Panc1 (cell line): ENCODE results near the gene CLPTM1L. TPM values are rescaled to one million over a fixed set of nuclear protein-coding genes. Genes with fewer than 3 reads are reported as not detected.

Source experiments
- ATAC-seq: fragments of 200-7000 bp; cut with Tn5 transposase; 2 replicates; pipeline ENCODE4 v1.9.1; 2020; ENCODE audit warnings: mild to moderate bottlenecking, moderate library complexity
- BruUV-seq: library from RNA; stranded (reverse); fragments of 400-500 nt; replicated peaks from 2 replicates; lab custom pipeline; 2021; lab: Mats Ljungman, UMichigan
- CTCF ChIA-PET: fragments of 300-600 bp; sonication (Branson Sonifier 250); formaldehyde crosslinking; loops from one replicate; lab custom pipeline; 2022; ENCODE audit warnings: antibody characterized with exemption; lab: Charles Lee
- POLR2A ChIA-PET: fragments of 300-600 bp; sonication (Branson Sonifier 250); formaldehyde crosslinking; loops from one replicate; lab custom pipeline; 2022; ENCODE audit warnings: antibody characterized with exemption; lab: Charles Lee
- DNase-seq: peaks from one replicate; pipeline ENCODE4 v3.0.0-alpha.2; 2010; ENCODE audit warnings: low read depth, low spot score
- H3K27ac ChIP-seq: 2 replicates; pipeline ENCODE4 v1.5.1; 2011; ENCODE audit warnings: mild to moderate bottlenecking, low read length, inconsistent platforms
- H3K27me3 ChIP-seq: fragments of 200-500 bp; sonication (Bioruptor generic); 2 replicates; pipeline ENCODE4 v1.6.0; 2014; ENCODE audit warnings: low read length, inconsistent platforms; ENCODE audit not compliant: control insufficient read depth, insufficient read depth
- H3K36me3 ChIP-seq: fragments of 200-500 bp; sonication (Bioruptor generic); 2 replicates; pipeline ENCODE4 v1.5.1; 2014; ENCODE audit warnings: inconsistent platforms, mild to moderate bottlenecking, low read length, moderate library complexity; ENCODE audit not compliant: control insufficient read depth, insufficient read depth
- H3K4me1 ChIP-seq: 2 replicates; pipeline ENCODE4 v1.5.1; 2011; ENCODE audit warnings: inconsistent platforms, mild to moderate bottlenecking, low read length, moderate library complexity; ENCODE audit not compliant: control insufficient read depth, insufficient read depth
- H3K4me3 ChIP-seq, 2 experiments: 2 replicates each; pipeline ENCODE4 v1.5.1; 2011 to 2012; ENCODE audit warnings: low read depth in 2 of 2, low read length in 2 of 2, mild to moderate bottlenecking in 2 of 2, inconsistent platforms in 1 of 2, moderate library complexity in 1 of 2
- H3K9me3 ChIP-seq: fragments of 200-500 bp; sonication (Bioruptor generic); 2 replicates; pipeline ENCODE4 v1.5.1; 2014; ENCODE audit warnings: low read depth, mild to moderate bottlenecking, inconsistent platforms, low read length, moderate library complexity; ENCODE audit not compliant: control insufficient read depth, insufficient read depth
- POLR2AphosphoS5 ChIP-seq: IDR thresholded peaks from 2 replicates; pipeline ENCODE4 v1.6.1; 2012; ENCODE audit warnings: mild to moderate bottlenecking, low read depth, low read length, moderate library complexity
- SIN3A ChIP-seq: IDR thresholded peaks from 2 replicates; pipeline ENCODE4 v1.6.1; 2012; ENCODE audit warnings: low read depth, mild to moderate bottlenecking, low read length, moderate library complexity, borderline replicate concordance; ENCODE audit not compliant: insufficient read depth
- TCF7L2 ChIP-seq: IDR thresholded peaks from 2 replicates; pipeline ENCODE4 v1.6.1; 2011; ENCODE audit warnings: mild to moderate bottlenecking, low read depth, low read length, inconsistent platforms
- in situ Hi-C: cut with HindIII; loops from 2 replicates; pipeline ENCODE4 v1.10.0; 2016; ENCODE audit warnings: low sequenced_read_pairs, low pct_unique_long_range_greater_than_20kb
- intact Hi-C: fragments of 100-400 bp; cut with micrococcal nuclease; formaldehyde crosslinking; loops from one replicate; pipeline ENCODE4 v1.10.0; 2022; ENCODE audit not compliant: unreplicated experiment
- total RNA-seq: library from RNA; stranded (reverse); gene quantifications from one replicate; pipeline ENCODE4 v1.2.1, GENCODE V29; 2021; ENCODE audit not compliant: unreplicated experiment
- TF ChIP-seq, protein P1 (sequence below), 2 experiments: IDR thresholded peaks; 2 replicates each; pipeline ENCODE4 v1.6.1; 2011 to 2012; ENCODE audit warnings: low read depth in 2 of 2, control low read depth in 1 of 2, low read length in 1 of 2, mild to moderate bottlenecking in 1 of 2, moderate library complexity in 1 of 2; ENCODE audit not compliant: insufficient read depth in 1 of 2
- TF ChIP-seq, protein P2 (sequence below): fragments of 450-650 bp; IDR thresholded peaks from 2 replicates; pipeline ENCODE4 v1.5.1; 2017; ENCODE audit warnings: mild to moderate bottlenecking

Gene CLPTM1L
- total RNA-seq, 1 experiment from 2014 or later, result 188 TPM

DNA sequence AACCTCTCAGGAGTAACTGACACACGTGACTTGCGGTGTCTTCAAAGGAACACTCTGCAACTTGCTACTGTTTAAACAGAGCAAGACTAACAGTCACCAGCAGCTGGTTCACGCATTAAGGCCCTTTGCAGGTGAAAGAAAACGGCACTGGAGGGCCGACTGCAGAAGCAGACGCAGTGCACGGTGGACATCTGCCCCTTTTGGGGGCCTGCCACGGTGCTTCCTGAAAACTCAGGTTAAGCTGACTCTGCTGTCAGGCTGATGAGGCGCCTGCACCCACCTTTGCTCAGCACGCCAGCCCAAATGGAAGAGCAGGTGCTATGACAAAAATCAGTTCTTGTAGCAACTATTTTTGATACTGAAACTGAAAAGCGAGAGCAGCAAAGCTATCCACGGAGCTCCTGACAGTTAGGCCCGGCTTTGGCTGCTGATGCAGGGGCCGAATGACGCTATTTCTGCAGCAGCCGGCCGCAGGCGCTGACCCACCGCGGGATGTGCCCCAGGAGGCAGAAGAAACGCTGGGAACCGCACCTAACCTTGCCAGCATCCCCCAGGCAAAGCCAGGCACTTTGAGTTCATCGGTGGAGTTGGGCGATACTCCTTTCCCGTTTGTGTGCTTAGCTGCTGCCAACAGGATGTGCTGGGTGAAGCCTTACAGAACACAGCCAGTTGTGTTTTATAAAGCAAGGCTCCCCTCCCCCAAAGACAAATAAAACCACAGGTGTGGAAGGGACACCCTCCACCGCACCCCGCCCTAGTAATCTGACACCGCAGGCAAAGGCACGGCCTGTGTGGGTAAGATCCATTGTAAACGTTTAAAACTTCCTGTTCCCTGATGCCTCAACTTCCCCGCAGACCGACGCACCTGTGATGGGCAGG, 29.0 kb downstream of the CLPTM1L start:
- TF ChIP-seq POLR2AphosphoS5 (0 out of 2 replicates have a peak, but pooled peaks have one; percentile 30), TCF7L2 (peak; percentile 91)
- TF ChIP-seq, protein P1, sequence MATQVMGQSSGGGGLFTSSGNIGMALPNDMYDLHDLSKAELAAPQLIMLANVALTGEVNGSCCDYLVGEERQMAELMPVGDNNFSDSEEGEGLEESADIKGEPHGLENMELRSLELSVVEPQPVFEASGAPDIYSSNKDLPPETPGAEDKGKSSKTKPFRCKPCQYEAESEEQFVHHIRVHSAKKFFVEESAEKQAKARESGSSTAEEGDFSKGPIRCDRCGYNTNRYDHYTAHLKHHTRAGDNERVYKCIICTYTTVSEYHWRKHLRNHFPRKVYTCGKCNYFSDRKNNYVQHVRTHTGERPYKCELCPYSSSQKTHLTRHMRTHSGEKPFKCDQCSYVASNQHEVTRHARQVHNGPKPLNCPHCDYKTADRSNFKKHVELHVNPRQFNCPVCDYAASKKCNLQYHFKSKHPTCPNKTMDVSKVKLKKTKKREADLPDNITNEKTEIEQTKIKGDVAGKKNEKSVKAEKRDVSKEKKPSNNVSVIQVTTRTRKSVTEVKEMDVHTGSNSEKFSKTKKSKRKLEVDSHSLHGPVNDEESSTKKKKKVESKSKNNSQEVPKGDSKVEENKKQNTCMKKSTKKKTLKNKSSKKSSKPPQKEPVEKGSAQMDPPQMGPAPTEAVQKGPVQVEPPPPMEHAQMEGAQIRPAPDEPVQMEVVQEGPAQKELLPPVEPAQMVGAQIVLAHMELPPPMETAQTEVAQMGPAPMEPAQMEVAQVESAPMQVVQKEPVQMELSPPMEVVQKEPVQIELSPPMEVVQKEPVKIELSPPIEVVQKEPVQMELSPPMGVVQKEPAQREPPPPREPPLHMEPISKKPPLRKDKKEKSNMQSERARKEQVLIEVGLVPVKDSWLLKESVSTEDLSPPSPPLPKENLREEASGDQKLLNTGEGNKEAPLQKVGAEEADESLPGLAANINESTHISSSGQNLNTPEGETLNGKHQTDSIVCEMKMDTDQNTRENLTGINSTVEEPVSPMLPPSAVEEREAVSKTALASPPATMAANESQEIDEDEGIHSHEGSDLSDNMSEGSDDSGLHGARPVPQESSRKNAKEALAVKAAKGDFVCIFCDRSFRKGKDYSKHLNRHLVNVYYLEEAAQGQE (IDR thresholded peaks at IDR 0.05; ENCODE audit: insufficient read depth in 1 of 2, low read depth in 2 of 2, low read length in 1 of 2), result no peak
- DNase-seq, result no peak
- H3K36me3 ChIP-seq, result peaks cover 2% of the 10 kb centered on the region; the same call in 1 of the 2 replicates
- intact Hi-C loops, result no loop called here
- peaks cover 21% of the 10 kb centered on the region for H3K4me1 ChIP-seq
- peak overlapping the region; percentile 34 for H3K27ac ChIP-seq
- peak overlapping the region in 1 of 2 experiments; percentile 38; a peak in 2 of 4 replicates for H3K4me3 ChIP-seq
- H3K9me3 ChIP-seq, result no peaks in the 10 kb centered on the region
- CTCF ChIA-PET, result no interaction called here
- in situ Hi-C loops, result no loop called here
- POLR2A ChIA-PET, result interaction anchor here (0.6 kb wide), 1 partner anchor 92 kb away, joined by 4 read pairs; no protein-coding TSS in a partner anchor
- BruUV-seq, result no TSS peak
- H3K27me3 ChIP-seq, result no peaks in the 10 kb centered on the region
- ATAC-seq, result peak; percentile 64

DNA sequence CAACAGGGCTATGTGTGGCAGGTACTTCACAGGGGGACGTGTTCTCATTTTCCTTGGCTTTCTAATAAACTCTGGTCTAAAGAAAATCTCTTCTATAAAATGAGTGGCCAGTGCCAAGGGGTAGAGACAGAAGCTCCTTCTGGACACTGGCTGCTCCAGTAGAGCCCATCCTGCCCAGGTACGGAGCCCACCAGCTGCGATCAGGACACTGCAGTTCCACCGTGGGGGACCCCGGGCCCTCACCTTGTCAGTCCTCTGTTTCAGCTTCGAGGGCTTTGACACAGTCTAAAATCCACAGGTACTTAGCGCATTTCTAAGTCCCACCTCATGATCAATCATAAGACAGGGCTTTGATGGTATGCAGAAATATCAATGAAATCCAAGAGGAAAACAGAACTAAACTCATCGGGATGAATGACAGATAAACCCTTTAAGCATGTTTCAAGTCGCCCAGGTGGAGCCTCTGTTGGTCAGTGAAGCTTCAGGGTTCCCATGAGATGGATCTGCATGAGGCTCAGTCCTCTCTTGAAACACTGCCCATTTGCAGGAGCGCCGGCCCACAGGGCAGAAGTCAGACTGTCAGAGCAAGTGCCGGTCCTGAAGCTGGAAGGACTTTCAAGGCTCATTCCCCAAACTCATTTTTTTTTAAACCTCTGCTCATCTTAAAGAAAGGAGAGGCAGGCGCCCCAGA, 29.7 kb downstream of the CLPTM1L start:
- ATAC-seq (0 out of 2 replicates have a peak, but pooled peaks have one; percentile 36), DNase-seq (no peak)
- H3K36me3 ChIP-seq, result peaks cover 2% of the 10 kb centered on the region; the same call in 1 of the 2 replicates
- peaks cover 21% of the 10 kb centered on the region for H3K4me1 ChIP-seq
- H3K27ac ChIP-seq, result no peak overlapping the region; the same call in 1 of the 2 replicates
- TF ChIP-seq, protein P2, sequence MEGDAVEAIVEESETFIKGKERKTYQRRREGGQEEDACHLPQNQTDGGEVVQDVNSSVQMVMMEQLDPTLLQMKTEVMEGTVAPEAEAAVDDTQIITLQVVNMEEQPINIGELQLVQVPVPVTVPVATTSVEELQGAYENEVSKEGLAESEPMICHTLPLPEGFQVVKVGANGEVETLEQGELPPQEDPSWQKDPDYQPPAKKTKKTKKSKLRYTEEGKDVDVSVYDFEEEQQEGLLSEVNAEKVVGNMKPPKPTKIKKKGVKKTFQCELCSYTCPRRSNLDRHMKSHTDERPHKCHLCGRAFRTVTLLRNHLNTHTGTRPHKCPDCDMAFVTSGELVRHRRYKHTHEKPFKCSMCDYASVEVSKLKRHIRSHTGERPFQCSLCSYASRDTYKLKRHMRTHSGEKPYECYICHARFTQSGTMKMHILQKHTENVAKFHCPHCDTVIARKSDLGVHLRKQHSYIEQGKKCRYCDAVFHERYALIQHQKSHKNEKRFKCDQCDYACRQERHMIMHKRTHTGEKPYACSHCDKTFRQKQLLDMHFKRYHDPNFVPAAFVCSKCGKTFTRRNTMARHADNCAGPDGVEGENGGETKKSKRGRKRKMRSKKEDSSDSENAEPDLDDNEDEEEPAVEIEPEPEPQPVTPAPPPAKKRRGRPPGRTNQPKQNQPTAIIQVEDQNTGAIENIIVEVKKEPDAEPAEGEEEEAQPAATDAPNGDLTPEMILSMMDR, result no peak
- no peak for TF ChIP-seq SIN3A
- in situ Hi-C loops (no loop called here), intact Hi-C loops (no loop called here)
- ChIA-PET POLR2A (no interaction called here), CTCF (no interaction called here)
- no TSS peak for BruUV-seq
- H3K4me3 ChIP-seq, result no peak overlapping the region
- no peaks in the 10 kb centered on the region for H3K27me3 ChIP-seq
- H3K9me3 ChIP-seq, result peaks cover 3% of the 10 kb centered on the region; the same call in 1 of the 2 replicates
